ACHN (cell line): ENCODE measurements around the gene IDUA.

ENCODE experiments used
- DNase-seq: peaks from one replicate; pipeline ENCODE4 v3.0.0-alpha.2; 2015
- in situ Hi-C: cut with HindIII; loops from 2 replicates; pipeline ENCODE4 v1.10.0; 2017; ENCODE audit warnings: low sequenced_read_pairs, low pct_ligation_motif_present, low pct_unique_long_range_greater_than_20kb

The IDUA gene

DNA sequence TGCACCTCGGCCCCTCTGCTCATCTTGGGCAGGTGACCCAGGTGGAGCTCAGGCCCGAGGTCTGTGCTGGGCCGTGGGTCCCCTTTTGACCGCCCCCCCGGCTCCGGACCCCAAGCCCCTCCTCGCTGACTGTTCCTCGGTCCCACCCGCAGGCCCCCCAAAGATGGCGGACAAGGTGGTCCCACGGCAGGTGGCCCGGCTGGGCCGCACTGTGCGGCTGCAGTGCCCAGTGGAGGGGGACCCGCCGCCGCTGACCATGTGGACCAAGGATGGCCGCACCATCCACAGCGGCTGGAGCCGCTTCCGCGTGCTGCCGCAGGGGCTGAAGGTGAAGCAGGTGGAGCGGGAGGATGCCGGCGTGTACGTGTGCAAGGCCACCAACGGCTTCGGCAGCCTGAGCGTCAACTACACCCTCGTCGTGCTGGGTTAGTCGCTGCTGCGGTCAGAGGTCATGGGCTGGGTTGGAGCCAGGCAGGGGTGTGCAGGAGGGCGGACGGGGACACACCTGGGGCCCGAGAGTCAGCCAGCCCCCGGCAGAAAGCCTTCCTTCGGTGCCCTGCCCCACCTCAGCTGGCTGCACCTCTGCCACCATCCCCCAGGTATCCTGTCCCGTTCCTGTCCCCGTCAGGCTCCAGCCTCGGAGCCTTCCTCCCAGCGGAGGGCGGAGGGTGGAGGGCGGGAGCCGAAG is 35.4 kb downstream of the IDUA start:
- DNase-seq = no peak
- in situ Hi-C loops = no loop called here

- no peak for DNase-seq
- in situ Hi-C loops = no loop called here
These were observed 35.9 kb downstream of the IDUA start for GRCh38 chr4:1022739-1023066.

- in situ Hi-C loops = no loop called here
- no peak for DNase-seq
These were observed 36.3 kb downstream of the IDUA start for GRCh38 chr4:1023075-1023640.

DNA sequence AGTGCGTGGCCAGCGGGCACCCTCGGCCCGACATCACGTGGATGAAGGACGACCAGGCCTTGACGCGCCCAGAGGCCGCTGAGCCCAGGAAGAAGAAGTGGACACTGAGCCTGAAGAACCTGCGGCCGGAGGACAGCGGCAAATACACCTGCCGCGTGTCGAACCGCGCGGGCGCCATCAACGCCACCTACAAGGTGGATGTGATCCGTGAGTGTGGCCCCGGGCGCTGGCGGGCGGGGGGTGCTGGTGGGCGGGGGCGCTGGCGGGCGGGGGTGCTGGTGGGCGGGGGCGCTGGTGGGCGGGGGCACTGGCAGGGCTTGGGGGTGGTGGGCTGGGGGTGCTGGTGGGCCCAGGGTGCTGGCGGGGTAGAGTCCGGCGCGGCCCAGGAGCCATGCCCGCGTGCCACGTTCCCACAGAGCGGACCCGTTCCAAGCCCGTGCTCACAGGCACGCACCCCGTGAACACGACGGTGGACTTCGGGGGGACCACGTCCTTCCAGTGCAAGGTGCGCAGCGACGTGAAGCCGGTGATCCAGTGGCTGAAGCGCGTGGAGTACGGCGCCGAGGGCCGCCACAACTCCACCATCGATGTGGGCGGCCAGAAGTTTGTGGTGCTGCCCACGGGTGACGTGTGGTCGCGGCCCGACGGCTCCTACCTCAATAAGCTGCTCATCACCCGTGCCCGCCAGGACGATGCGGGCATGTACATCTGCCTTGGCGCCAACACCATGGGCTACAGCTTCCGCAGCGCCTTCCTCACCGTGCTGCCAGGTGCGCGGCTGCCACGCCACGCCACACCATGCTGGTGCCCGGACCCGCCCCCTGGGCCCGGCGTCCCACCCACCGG is 37.3 kb downstream of the IDUA start:
- DNase-seq = no peak
- in situ Hi-C loops = no loop called here

DNA sequence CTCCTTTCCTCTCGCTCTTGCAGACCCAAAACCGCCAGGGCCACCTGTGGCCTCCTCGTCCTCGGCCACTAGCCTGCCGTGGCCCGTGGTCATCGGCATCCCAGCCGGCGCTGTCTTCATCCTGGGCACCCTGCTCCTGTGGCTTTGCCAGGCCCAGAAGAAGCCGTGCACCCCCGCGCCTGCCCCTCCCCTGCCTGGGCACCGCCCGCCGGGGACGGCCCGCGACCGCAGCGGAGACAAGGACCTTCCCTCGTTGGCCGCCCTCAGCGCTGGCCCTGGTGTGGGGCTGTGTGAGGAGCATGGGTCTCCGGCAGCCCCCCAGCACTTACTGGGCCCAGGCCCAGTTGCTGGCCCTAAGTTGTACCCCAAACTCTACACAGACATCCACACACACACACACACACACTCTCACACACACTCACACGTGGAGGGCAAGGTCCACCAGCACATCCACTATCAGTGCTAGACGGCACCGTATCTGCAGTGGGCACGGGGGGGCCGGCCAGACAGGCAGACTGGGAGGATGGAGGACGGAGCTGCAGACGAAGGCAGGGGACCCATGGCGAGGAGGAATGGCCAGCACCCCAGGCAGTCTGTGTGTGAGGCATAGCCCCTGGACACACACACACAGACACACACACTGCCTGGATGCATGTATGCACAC is 38.2 kb downstream of the IDUA start:
- no peak for DNase-seq
- in situ Hi-C loops = no loop called here

DNA sequence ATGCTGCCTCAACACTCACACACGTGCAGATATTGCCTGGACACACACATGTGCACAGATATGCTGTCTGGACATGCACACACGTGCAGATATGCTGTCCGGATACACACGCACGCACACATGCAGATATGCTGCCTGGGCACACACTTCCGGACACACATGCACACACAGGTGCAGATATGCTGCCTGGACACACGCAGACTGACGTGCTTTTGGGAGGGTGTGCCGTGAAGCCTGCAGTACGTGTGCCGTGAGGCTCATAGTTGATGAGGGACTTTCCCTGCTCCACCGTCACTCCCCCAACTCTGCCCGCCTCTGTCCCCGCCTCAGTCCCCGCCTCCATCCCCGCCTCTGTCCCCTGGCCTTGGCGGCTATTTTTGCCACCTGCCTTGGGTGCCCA is 39.3 kb downstream of the IDUA start:
- DNase-seq = peak; percentile 34
- in situ Hi-C loops = no loop called here

- no peak for DNase-seq
- in situ Hi-C loops = no loop called here
These were observed 40.5 kb downstream of the IDUA start for GRCh38 chr4:1027219-1027914.

- in situ Hi-C loops = no loop called here
These were observed 41.0 kb downstream of the IDUA start for GRCh38 chr4:1027915-1028238.

DNA sequence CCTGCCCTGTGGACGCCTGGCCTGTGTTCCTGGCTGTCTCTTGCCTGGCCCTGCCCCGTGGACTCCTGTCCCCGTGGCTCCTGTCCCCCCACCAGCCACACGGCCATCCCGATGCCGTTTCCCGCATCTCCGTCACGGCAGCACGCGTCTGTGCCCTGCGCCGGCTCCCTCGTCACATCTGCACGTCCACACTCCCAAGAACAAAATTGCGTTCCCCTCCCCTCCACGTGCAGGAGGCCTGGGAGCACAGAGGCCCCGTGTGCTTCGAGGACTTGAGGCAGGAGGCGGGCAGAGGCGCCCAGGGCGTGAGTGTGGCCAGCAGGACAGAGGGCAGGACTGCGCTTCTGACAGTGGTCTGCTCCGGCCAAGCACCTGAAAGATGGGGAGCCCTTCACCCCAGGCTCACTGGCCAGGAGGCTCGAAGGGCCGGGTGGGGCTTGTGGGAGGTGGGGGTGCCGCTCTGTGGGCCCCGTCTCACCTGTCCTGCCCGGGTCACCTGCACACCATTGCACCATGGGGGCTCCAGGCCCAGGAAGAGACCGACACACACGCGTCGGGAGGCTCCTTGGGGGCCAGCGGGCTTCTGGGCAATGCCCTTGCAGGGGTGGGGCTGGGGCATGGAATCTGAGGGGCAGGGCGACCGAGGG is 41.9 kb downstream of the IDUA start:
- in situ Hi-C loops = no loop called here
- DNase-seq = no peak

More at GRCh38 chr4:1027915-1028238, 41.0 kb downstream of the IDUA start:
- no peak for DNase-seq

GRCh38 chr4:1029529-1029928 is 42.7 kb downstream of the IDUA start:
- in situ Hi-C loops = no loop called here

GRCh38 chr4:1030031-1030430 is 43.2 kb downstream of the IDUA start:
- DNase-seq = no peak
- in situ Hi-C loops = no loop called here

More at GRCh38 chr4:1029529-1029928, 42.7 kb downstream of the IDUA start:
- no peak for DNase-seq

DNA sequence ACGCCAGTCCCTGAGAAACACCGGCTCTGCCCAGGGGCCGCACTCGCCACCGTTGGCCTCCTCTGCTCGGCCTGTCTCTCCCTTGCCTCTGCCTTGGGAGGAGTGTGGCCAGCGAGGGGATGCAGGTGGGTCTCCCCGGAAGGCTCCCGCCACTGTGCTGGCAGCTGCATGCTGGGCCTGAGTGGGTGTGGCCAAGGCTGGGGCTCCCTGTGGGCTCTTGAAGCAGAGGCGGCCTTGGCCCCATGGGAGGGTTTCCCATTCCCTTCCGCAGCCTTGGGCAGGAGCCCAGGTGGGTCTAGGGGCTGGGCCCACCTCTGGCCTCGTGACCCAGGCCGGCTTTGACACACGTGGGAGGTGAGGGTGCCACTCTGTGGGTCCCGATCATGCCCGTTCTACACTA is 43.7 kb downstream of the IDUA start:
- DNase-seq = no peak
- in situ Hi-C loops = no loop called here

- in situ Hi-C loops = no loop called here
- no peak for DNase-seq
These were observed 44.5 kb downstream of the IDUA start for GRCh38 chr4:1031346-1031745.

- in situ Hi-C loops = no loop called here
- no peak for DNase-seq
These were observed 45.3 kb downstream of the IDUA start for GRCh38 chr4:1031956-1032795.

DNA sequence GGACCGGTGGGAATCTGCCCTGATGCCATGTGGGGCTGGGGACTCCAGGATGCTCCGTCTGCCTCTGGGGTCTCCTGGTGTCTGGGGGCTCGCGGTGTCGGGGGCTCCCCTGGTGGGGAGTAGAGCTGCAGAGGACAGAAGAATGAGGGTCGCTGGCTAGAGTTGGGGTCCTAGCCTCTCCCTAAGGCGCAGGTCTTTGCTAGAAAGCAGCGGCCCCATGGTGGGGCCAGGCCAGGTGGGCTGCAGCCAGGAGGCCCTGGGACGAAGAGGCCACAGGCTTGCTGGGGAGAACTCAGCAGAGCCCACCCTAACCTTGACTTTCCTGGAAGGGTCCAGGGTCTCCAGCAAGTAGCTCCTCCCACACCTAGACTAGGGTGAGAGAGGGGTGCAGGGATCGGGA is 46.0 kb downstream of the IDUA start:
- in situ Hi-C loops = no loop called here
- DNase-seq = no peak

DNA sequence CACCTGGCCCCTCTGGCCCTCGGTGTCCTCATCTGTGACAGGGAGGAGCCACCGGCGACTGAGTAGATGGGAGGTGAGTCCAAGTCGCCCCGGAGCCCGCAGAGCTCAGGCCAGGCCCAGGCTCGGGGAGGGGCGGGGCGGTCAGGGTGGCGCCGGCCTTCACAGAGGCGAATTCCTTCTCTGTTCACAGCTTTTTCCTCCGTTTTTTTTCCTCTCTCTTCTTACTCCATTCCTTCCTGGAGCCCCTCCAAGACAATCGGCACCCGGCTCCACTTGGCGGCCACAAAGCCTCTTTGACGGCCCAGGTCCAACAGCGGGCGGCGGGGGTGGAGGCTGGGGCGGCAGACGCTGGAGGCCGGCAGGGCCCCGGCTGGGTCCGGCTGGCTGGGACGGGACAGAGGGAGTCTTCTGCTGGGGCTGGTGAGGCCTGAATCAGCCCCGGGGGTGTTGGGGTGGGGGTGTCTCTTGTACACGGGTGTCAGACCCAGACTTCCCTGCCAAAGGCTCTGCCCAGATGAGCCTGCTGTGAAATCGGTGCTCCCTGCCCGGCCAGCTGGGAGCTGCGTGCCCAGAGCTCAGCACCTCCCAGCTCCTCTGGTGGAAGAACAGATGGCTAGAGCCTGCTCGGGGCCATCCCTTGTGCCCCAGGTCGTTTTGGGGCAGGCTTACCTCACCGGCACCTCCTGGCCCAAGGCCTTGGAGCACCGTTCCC is 47.2 kb downstream of the IDUA start:
- no peak for DNase-seq
- in situ Hi-C loops = no loop called here

DNA sequence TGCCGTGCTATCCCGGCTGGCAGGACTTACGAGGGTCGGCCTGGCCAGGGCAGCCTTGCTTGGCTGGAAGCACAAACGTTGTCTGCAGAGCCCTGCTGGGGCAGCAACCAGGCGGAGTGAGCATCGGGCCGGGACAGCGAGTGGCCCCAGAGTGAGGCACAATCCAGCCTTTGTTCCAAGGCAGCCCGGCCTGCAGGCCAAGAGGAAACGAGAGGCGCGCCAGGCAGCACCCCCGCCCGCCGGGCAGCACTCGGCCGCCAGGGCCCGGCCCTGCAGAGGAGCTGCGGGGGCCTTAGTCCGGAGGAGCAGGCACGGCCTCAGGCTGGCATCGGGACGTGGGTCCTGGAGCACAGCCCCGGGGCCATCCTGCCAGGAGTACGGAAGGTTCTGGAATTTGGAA is 48.7 kb downstream of the IDUA start:
- in situ Hi-C loops = no loop called here

More for the DNA sequence above, 48.7 kb downstream of the IDUA start:
- no peak for DNase-seq
